ENCODE measurements around the gene FERMT3.

Gene FERMT3

GRCh38 chr11:64222651-64223000, 16.1 kb downstream of the FERMT3 start:
- DNase-seq = no peak

- DNase-seq = no peak
Observed at GRCh38 chr11:64223001-64223651, 16.6 kb downstream of the FERMT3 start.

GRCh38 chr11:64224151-64224890, 17.8 kb downstream of the FERMT3 start:
- DNase-seq = no peak

- DNase-seq = no peak
Observed at GRCh38 chr11:64224891-64225607, 18.5 kb downstream of the FERMT3 start.

- peak; percentile 94 for DNase-seq
Observed at GRCh38 chr11:64225608-64226506, 19.3 kb downstream of the FERMT3 start, which contains the start of the genes NUDT22 and TRPT1. Gene NUDT22 (plus strand): TSS chr11:64226274. CDS start chr11:64226653, 379 bp downstream. Gene TRPT1 (minus strand): TSS chr11:64226186. CDS start chr11:64225860, 326 bp downstream.

- peak; percentile 52 for DNase-seq
Observed at GRCh38 chr11:64226507-64227051, 20.1 kb downstream of the FERMT3 start.

GRCh38 chr11:64227405-64227956, 21.0 kb downstream of the FERMT3 start:
- no peak for DNase-seq

GRCh38 chr11:64229090-64229743, 22.7 kb downstream of the FERMT3 start:
- DNase-seq = no peak

GRCh38 chr11:64229744-64230170, 23.2 kb downstream of the FERMT3 start:
- DNase-seq = no peak

GRCh38 chr11:64230171-64230984, 23.9 kb downstream of the FERMT3 start, which contains the start of gene DNAJC4:
Gene DNAJC4 (plus strand): TSS chr11:64230548. CDS start chr11:64230855, 307 bp downstream.
- peak; percentile 87 for DNase-seq

GRCh38 chr11:64230985-64231365, 24.5 kb downstream of the FERMT3 start:
- no peak for DNase-seq

GRCh38 chr11:64231546-64231945, 25.0 kb downstream of the FERMT3 start:
- DNase-seq = no peak

- DNase-seq = no peak
Observed at GRCh38 chr11:64232182-64232966, 25.9 kb downstream of the FERMT3 start.

GRCh38 chr11:64232967-64233315, 26.4 kb downstream of the FERMT3 start:
- no peak for DNase-seq

GRCh38 chr11:64233913-64234586, 27.5 kb downstream of the FERMT3 start, which contains the start of gene VEGFB:
Gene VEGFB (plus strand): TSS chr11:64234584. CDS start chr11:64234834, 250 bp downstream.
- DNase-seq = peak; percentile 69

GRCh38 chr11:64234647-64235379, 28.3 kb downstream of the FERMT3 start:
- DNase-seq = peak; percentile 58

- DNase-seq = no peak
Observed at GRCh38 chr11:64235437-64236161, 29.1 kb downstream of the FERMT3 start.

All from activated CD4-positive, CD25-positive, alpha-beta regulatory T cell treated with anti-CD3 and anti-CD28 coated beads, Interleukin-2, amount 50 U/mL, for 72 hours (primary cell).